Right kidney (tissue), 1 donor: ENCODE data around the gene GCA.

Experiments
- DNase-seq: peaks from one replicate; pipeline ENCODE4 v3.0.0-alpha.2; 2016

Gene GCA

DNA sequence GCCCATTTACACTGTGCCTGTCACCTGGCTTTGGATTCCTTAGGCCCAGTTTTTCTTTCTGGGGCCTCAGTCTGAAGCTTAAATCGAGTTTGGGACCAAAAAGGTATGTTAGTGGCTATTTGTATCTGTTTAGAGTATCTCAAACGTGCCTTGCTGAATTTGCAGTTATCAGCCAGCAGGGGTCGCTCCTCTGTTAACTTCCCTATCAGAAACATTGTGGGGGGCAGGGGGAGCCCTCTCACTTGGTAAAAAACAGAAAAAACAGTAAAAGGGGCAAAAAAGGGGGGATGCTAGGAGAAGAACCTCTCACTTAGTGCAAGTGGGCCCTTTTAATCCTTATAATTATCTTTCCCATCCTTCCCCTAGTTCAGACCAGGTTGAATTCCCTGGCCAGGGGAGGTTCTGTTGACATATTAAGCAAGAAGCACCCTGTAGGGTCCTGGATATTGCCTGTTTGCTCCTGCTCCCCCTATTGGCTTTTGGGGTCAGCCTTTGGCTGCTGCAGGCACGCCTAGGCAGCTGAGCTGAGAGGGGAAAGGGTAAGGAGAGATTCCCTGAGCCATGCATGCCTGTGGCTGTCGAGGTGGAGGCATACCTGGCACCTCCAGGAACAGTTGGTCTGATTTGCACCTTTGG, 16.7 kb upstream of the GCA start:
- DNase-seq = no peak

DNA sequence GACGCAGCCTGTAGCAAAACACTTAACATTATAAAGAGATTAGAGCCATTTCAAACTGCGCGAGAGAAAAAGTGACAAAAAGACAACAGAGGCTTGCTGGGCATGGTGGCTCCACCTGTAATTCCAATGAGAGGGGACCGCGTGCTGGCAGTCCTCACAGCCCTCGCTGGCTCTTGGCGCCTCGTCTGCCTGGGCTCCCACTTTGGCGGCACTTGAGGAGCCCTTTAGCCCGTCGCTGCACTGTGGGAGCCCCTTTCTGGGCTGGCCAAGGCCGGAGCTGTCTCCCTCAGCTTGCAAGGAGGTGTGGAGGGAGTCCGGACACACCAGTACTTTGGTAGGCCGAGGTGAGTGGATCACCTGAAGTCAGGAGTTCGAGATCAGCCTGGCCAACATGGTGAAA, 16.1 kb upstream of the GCA start:
- DNase-seq = no peak

DNA sequence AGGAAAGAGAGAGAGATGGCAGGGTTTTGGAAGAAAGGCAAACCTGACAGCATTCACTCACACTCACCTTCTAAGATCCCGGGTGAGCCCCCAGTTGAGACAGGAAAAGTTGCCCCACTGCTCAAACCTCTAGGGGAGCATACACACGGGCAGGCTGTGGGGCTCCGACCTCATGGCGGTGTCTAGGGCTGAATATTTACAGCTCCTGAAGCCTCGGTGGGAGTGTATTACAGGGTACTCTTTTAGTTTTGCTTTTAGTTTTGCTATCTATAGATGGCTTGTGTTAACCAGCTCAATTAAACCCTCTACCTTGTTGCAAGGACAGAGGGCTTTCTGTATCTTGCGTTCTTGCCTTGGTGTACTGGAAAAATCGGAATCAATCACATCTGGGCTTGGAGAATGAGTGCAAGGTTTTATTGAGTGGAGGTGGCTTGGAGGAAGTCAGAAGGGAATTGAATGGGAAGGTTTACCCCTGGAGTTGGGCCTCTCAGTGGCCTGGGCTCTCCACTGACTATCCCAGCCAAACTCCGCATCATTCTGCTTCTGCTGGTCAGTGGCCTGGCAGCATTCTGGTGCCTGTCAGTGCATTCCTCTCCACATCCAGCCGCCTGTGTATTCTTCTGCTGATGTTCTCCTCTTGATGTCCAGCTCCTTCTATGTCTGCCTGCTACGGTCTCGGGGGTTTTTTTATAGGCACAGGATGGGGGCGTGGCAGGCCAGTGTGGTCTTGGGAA, 15.3 kb upstream of the GCA start:
- no peak for DNase-seq

DNA sequence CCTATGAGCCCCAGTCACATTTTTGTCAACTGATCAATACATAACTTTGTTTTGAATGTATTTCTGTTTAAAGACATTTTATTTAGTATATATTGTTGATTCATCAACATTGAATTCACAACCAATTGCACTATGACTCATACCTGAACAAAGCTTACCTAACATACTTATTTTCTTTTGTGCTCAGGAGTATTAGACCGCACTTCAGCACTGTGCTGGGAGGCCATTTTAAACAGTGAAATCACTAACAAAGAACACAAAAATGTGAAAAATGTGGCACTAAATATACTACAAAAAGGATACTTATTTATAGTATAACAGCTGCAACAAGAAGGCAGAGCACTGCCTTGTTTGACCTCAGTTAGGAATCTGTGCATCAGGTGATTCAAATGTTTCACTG, 13.1 kb upstream of the GCA start:
- no peak for DNase-seq

DNA sequence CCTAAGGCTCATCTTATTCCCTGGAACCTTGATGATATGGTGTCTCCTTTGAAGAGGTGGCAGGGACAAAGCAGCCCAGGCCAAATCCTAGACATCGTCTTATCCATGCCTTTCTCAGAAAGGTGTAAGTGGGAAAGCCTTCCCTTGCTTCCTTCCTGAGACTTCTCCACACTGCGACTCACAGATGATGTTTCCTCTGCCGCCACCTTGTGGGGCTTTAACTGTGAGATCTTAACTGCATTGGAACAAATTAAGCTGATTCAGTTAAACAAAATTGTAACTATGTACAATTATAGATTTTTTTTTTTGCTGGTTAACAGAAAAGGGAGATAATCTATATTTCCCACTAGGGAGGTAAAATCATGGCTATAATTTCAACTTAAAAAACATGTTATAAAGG, 10.0 kb upstream of the GCA start:
- no peak for DNase-seq

DNA sequence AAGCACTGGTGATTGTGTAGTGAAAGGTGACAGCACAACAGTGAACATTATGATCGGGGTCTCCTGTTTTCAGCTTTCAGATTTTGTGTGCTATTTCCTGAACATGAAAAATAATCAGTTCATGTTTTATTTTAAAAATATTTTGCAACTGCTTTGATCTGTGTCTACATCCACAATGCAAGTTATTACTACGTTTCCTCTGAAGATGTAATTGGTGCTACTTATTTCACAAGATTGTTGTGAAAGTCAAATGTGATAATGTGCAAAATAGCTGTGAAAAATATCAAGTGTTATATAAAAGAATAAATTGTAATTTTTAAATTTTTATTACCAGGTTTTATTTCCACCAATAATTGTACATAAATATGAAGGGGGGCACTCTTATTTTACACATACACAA, 6.1 kb upstream of the GCA start:
- DNase-seq = no peak

DNA sequence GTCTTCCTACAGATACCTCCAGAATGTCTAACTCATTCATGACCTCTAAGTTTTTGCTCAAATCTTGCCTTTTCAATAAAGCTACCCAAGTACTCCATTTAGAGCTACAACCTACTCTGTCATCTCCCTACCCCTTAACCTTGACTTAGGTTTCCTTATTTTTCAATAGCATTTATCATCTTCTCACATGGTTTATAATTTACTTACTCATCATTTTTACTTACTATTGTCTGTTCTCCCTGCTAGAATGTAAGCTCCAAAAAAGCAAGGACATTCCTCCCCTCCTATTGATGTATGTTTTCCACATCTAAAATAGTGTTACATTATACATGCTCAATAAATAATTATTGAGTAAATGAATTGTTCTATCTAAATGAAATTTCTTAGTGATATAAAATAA, 3.1 kb upstream of the GCA start:
- DNase-seq = no peak

DNA sequence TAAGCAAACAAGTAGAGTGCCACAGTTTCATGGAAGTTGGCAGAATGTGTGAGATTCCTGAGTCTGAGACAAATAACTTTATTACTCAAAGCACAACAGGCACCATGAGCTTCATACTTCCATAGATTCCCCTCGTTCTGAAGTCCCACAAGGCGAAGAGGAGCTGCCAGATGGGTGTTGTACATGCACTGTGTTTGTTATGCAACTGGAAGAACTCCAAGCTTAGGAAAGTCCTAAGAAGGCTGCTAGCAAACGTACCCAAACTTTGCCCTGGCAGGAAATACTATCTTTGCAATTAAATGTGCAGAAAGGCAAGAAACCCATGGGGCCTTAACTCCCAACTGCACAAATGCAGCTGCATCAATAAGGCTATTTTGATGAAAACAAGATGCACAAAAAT, 1.6 kb upstream of the GCA start:
- DNase-seq = no peak

DNA sequence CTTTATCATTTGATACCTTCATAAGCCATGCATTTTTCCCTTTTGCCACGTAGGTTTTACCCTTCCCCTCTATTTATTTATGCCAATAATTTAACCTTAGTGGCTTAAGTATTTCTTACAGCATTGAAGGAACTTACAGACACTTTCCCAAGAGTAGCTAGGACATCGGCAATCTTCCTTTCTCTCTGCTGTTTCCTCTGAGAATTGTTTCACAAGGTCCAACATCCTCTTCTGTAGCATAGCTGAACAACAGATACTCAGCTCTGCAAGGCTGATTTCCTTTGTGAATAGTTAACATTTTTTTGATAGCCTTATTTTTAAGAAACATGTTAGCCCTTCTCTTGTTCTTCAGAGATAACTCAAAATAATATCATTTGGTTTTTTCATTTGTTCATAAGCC, 1.1 kb upstream of the GCA start:
- no peak for DNase-seq

DNA sequence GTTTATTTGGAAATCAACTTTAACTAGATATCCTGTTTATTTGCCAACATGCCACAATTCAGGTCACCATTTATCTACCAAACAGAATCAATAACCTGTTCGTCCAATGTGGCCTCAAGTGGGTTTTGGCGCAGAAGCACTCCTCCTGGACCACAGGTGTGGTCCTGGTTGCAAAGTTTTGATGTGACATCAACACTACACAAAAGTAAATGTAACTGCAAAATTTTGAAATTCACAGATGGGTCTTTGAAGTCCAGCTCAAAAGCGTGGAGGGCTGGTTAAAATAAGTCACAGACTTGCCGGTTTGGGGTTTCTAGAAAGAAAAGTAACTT, 474 bp upstream of the GCA start:
- no peak for DNase-seq

DNA sequence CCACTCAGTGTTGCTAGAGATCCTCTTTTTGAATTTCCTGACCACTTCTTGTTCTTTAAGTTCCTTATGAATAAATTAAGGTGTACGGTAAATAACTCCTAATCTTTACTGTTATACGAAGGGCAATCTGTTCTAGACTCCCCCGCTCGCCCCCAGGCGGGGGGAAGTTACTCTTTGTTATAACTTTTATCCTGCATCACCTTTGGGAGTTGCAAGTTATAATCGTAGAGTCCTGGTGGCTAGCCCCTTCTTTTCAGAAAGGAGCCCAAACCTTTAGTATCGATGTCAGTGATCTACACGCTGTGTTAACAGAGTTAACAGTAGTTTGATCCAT, 652 bp downstream of the GCA start:
- DNase-seq = no peak

DNA sequence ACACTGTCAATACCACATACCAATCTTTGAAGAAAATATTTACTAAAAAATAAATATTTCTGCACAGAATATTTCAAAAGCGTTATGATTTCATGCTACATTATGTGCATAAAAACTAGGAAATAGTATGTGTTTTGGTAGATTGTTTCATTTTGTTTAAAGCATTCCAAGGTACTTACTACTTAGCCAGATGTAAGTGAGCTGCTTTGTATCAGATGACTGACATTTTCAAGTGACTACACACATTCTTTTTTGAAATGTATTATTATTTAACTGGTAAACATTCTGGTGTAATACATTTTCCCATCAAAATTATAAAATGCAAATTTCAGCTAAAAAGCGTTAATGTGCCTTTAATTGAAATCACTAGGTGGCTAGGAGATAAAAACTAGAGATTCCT, 21.5 kb downstream of the GCA start:
- no peak for DNase-seq

DNA sequence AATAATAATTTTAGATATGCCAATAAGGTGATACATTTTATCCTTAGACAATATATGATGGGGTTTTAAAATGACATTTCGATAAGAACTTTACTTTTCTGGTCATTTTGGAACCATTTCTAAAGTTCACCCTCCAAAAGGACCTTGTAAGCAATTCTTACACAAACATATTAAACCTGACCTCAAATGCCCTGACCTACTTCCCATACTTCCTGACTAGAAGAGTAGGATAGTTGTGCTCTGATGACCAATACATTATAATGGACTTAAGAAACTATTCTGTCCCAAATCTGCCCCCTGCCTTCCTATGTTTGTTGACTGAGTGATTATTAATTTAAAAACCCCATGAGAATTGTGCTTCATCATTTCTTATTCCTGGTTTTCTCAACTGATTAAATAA, 24.6 kb downstream of the GCA start:
- DNase-seq = no peak

DNA sequence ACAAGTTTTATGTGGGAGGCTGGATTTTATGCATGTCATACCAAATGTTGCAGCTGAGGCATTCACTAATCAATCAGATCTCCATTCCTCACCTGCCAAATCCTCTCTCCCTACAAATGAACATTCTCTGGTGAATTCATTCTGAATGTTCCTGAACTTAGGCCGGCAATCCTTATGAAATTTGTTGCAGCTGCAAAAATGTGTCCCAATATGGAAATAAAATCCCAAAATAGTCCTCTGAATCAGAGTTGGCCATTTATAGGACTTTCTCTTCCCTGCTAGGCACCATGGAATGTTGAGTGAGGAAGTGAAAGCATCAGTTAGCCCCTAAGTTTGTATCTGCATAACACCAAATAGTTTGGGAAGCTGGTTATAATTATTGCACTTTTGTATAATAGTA, 25.6 kb downstream of the GCA start:
- DNase-seq = no peak

DNA sequence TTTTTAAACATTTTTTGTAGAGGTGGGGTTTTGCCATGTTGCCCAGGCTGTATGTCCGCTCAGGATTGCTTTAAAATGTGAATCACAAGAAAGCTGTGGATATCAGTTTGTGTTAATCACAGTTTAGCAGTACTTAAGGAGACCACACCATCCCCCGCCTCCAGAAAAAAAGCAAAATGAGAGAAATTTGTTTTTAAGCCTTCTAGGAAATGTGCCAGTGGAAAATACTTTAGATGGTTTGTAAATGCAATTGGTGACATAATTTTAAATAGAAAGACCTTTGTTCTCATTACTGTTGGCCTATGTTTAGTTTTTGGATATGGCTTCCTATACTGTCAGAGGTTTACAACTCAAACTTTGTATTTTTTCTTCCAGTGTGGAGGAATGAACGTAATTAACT, 27.0 kb downstream of the GCA start:
- DNase-seq = no peak

DNA sequence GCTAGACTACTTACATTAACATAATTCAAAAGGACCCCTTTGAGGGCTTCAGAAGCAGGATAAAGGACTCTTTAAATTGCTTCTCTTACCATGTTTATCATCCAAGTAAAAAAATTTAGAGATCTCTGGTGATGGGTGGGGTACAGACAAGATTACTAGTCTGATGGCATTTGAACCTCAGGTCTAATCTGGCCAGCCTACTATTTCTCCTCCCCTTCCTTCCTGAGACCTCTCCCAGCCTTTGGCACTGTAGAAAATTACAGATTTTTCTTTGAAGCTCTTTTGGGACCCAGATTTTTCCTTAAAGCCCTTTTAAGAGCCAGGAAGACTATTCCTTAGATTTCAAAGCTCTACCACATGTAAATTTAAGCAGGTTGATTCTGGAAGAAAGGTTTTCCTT, 28.9 kb downstream of the GCA start:
- DNase-seq = no peak

DNA sequence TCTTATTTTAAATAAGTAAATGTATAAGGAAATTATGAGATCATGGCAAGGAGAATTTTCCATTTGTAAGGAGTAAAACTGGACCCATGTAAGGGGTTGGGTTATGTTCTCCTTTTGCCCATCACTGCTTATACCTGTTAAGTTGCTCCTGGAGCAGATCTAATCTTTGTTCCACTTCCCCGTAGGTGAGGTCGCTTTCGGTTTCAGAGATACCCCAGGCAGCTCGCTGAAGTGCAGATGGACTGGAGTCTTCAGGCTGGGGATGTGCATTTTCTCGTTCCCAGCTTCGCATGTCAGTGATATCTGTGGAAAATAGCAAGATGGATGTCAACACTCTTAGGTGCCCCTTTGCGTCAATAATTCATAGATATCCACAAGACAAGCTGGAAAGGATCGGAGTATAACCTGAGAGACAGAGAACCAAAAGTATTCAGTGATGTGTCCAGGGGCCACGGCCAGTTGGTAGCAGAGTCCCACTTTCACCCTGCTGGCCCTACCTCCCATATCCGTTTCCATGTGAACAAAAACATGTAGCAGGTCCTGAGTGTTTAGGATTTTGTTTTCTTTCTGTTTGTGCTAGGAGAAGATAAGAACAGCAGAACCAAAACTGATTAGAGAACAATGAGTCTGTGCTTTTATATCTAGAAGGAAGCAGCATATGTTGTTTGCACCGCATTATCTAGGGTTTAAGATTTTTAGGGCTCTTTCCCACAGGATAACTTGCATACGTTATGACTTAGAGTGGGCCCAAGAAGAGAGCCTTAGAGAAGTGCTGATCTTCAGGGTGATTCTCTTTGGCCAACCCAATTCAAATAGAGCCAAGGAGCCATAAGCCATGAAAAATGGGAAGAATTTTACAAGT, 36.0 kb downstream of the GCA start:
- DNase-seq = no peak

DNA sequence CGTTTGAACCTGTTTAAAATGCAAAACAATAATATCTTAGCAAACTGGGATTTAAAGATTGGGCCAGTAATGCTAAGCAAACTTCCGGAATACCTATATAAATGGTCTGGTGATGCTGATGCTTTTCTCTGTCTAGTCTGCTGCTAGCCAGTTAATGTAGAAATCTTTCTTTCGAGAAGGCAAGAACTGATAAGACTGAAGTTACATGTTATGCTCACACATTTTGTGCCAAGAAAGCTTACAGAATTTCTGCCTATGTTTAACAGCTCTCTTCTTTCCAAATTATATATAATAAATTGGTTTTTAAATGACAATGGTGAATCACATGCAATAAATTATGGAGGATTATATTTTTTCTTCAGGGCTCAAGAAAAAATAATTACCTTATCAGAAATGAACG, 37.9 kb downstream of the GCA start:
- DNase-seq = no peak

DNA sequence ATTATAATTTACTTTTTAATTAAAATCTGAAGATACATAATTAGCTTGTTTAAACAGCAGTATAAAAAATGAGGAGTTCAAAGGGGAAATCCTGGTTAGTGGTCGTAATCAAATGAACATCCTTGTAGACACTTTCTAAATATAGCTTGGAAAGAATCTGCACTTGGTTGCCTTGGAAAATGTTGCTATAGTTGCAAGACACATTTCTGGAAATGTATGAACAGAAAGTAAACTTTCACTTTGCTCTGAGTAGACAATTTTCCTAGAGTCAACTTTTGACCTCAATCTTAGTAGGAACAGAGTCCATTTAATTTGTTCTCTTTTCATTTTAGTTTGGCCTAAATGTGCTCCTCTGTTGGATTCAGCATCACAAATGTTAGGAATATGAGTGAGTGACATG, 38.3 kb downstream of the GCA start:
- DNase-seq = no peak

DNA sequence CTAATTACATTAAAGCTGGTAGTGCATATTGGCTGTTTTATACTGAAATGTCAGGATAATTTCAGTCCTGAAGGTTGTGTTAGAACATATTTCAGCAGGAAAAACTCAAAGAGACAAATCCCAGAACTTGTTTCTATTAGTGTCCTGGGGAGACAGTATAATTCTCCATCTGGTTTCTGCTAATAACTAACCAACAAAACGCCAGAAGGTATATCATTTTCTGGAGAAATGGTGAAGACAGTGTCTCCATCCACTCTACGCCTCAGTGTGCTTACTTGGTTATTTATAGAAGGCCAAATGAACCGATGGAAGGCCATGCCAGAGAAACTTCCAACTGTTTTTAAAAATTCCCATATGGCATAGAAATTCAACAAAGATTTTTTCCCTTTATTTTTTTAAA, 41.6 kb downstream of the GCA start:
- DNase-seq = no peak

DNA sequence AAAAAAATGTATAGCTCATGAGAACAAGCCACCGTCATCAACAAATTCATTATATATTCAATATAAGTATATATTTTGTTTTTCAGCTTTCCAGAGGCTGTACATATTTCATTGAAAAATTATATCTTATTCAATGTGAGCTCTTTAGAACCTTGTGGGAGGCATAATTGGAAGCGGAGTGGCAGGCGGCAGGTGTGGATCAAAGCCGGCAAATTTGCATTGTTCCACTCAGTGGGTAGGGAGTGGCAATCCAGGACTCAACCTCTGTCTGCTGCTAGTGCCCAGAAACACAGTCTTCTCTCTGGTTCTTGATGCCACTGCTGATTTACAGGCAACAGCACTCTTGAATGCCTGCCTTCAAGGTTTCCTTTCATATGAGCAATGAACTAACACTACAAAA, 46.9 kb downstream of the GCA start:
- no peak for DNase-seq

DNA sequence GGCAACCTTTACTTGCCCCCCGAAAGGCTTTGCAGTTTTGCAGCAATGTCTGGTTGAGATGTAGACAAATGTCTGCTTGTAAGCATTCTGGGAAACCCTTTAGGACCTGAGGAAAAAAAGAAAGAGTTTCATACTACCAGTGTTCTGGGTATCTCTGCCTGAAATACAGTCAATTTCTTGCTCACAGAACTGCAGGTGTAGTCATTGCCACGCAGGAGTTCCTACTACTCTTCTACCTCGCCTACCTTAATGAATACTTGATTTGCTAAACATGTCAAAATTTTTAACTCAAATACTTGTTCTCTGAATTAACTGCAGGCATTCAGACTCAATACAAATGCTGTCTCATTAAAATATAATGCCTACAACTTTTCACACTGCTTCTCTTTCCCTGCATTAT, 56.4 kb downstream of the GCA start:
- no peak for DNase-seq

DNA sequence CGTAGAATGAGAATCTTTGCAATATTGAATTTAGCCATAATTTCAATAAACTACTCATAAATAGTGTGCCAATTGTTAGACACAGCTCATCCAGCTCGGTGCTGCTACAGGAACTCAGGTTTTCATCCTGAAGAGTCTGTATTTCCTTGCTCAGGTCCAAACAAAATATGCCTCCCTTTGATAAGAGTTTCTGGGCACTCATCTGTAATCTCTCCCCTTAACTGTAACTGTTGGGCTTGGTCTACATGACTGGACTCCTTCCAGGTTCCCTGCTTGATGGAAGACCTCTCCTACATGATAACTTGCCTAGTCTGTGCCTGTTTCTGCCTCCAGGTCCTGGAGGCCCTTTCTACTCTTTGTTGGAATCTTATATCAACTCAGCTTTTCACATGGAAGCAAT, 57.9 kb downstream of the GCA start:
- no peak for DNase-seq

DNA sequence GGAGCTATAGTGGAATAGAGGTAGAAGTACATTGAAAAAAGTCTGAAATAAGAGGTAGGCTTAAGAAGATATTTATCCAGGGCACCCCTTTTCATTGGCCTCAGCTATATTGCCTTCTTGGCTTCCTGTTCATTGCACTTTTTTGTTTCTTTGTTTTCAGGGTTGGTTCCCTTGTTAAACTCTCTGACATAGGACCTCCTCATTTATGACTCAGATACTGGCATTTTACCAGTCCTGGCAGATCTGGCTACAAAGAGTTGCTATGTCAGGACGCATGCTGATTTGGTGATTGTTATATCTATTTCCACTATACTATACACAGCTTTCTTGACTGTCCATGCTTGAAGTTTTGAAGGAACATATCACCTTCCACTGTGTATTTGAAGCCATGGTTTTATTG, 60.0 kb downstream of the GCA start:
- no peak for DNase-seq
